Upper lobe of right lung (tissue), 1 donor: ENCODE measurements around the gene UNC5A. TPM values are rescaled to one million over a fixed set of nuclear protein-coding genes. Genes with fewer than 3 reads are reported as not detected.

Experiments used
- ATAC-seq: fragments of 200-7000 bp; cut with Tn5 transposase; one replicate; pipeline ENCODE4 v1.9.1; 2020; ENCODE audit warnings: mild to moderate bottlenecking, moderate library complexity
- DNase-seq: peaks from one replicate; pipeline ENCODE4 v3.0.0-alpha.2; 2020
- H3K27ac ChIP-seq: fragments of 200-600 bp; one replicate; pipeline ENCODE4 v1.8.0; 2022
- H3K27me3 ChIP-seq: fragments of 200-600 bp; one replicate; pipeline ENCODE4 v1.8.0; 2022; ENCODE audit warnings: mild to moderate bottlenecking
- H3K36me3 ChIP-seq: fragments of 200-600 bp; one replicate; pipeline ENCODE4 v1.8.0; 2022
- H3K4me1 ChIP-seq: fragments of 200-600 bp; one replicate; pipeline ENCODE4 v1.8.0; 2022
- H3K4me3 ChIP-seq: fragments of 200-600 bp; one replicate; pipeline ENCODE4 v1.8.0; 2022; ENCODE audit warnings: mild to moderate bottlenecking
- H3K9me3 ChIP-seq: fragments of 200-600 bp; one replicate; pipeline ENCODE4 v1.8.0; 2022
- intact Hi-C: fragments of 100-400 bp; cut with DNase I; formaldehyde crosslinking; loops from one replicate; pipeline ENCODE4 v1.11.0; 2022
- total RNA-seq: library from RNA; stranded (reverse); fragmentation: NEBNext Ultra II Directional; extraction: Animal tissue kit (Norgen Biotek cat#: 25700); gene quantifications from one replicate; pipeline ENCODE4 v1.2.1, GENCODE V29; 2021
- TF ChIP-seq, protein P1 (sequence below): fragments of 200-600 bp; IDR thresholded peaks from one replicate; pipeline ENCODE4 v1.8.0; 2022; ENCODE audit warnings: antibody characterized with exemption
- donor health status: DM: no; HTN: yes; CAD: no; lungs with severe emphysema.

Gene UNC5A
- total RNA-seq, 1 donor from 2014 or later, result 0.46 TPM

DNA sequence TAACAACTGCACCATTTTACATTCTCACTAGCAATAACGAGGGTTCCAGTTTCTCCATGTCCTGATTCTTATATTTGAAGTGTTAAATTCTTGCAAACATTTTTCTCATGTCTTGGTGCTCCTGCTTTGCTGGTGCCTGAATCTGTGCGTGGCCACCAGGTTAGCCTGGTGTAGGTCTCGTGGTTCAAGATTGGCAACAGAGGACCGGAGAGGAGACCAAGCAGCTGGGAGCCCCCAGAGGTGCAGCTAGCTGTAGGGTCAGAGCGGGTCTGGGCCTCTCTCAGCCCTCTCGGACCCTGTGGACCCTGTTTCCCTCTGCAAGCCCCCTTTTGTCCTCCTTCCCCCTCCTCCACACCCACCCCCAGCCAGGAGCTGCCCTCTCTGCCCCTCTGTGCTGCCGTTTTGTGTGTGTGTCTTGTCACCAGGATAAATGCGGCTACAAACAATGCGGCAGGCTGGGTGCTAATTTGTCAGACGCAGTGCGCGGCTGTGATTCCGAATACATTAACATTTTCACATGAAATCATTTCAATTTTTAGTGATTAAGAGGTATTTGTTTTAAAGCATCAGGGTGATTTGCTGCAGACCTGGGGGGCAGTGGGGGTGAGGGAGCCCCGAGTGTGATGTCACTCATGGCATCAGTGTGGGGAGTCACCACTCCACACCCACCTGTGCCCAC lies 17.5 kb downstream of the UNC5A start:
- H3K4me3 ChIP-seq, result no peak overlapping the region
- no peak for ATAC-seq
- H3K4me1 ChIP-seq, result no peaks in the 10 kb centered on the region
- TF ChIP-seq, protein P1, sequence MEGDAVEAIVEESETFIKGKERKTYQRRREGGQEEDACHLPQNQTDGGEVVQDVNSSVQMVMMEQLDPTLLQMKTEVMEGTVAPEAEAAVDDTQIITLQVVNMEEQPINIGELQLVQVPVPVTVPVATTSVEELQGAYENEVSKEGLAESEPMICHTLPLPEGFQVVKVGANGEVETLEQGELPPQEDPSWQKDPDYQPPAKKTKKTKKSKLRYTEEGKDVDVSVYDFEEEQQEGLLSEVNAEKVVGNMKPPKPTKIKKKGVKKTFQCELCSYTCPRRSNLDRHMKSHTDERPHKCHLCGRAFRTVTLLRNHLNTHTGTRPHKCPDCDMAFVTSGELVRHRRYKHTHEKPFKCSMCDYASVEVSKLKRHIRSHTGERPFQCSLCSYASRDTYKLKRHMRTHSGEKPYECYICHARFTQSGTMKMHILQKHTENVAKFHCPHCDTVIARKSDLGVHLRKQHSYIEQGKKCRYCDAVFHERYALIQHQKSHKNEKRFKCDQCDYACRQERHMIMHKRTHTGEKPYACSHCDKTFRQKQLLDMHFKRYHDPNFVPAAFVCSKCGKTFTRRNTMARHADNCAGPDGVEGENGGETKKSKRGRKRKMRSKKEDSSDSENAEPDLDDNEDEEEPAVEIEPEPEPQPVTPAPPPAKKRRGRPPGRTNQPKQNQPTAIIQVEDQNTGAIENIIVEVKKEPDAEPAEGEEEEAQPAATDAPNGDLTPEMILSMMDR, result no peak
- H3K27ac ChIP-seq, result no peak overlapping the region
- no peak for DNase-seq
- H3K9me3 ChIP-seq, result no peaks in the 10 kb centered on the region
- H3K36me3 ChIP-seq, result no peaks in the 10 kb centered on the region
- peaks cover 1% of the 10 kb centered on the region for H3K27me3 ChIP-seq
- intact Hi-C loops, result no loop called here

DNA sequence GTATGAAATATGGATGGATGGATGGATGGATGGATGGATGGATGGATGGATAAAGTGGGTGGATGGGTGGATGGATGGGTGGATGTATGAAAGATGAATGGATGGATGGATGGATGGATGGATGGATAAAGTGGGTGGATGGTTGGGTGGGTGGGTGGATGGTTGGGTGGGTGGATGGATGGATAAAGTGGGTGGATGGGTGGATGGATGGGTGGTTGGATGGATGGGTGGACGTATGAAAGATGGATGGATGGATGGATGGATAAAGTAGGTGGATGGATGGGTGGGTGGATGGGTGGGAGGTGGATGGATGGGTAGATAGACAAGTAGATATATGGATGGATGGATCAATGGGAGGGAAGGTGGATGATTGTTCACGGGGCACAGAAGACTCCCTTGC lies 19.0 kb downstream of the UNC5A start:
- no peaks in the 10 kb centered on the region for H3K36me3 ChIP-seq
- DNase-seq, result no peak
- TF ChIP-seq, protein P1, result no peak
- H3K9me3 ChIP-seq, result no peaks in the 10 kb centered on the region
- H3K27ac ChIP-seq, result no peak overlapping the region
- H3K27me3 ChIP-seq, result peaks cover 12% of the 10 kb centered on the region
- no peaks in the 10 kb centered on the region for H3K4me1 ChIP-seq
- intact Hi-C loops, result no loop called here
- ATAC-seq, result no peak
- H3K4me3 ChIP-seq, result no peak overlapping the region

DNA sequence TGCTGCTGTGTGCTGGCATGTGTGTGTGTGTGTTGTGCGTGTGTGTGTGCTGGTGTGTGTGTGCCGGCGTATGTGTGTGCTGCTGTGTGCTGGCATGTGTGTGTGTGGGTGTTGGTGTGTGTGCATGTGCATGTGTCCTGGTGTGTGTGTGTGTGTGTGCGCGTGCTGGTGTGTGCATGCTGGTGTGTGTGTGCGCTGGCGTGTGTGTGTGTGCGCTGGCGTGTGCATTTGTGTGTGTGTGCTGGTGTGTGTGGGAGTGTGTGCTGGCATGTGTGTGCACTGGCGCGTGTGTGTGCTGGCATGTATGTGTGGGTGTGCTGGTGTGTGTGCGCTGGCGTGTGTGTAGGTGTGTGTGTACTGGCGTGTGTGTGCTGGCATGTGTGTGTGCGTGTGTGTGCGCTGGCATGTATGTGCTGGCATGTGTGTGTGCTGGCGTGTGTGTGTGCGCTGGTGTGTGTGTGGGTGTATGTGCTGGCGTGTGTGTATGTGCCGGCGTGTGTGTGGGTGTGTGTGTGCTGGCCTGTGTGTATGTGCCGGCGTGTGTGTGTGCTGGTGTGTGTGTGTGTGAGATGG lies 20.1 kb downstream of the UNC5A start:
- ATAC-seq (peak; percentile 22), DNase-seq (no peak)
- H3K36me3 ChIP-seq, result no peaks in the 10 kb centered on the region
- no peak overlapping the region for H3K4me3 ChIP-seq
- no peaks in the 10 kb centered on the region for H3K9me3 ChIP-seq
- H3K27ac ChIP-seq, result no peak overlapping the region
- intact Hi-C loops, result no loop called here
- no peaks in the 10 kb centered on the region for H3K4me1 ChIP-seq
- H3K27me3 ChIP-seq, result peaks cover 19% of the 10 kb centered on the region
- TF ChIP-seq, protein P1, result no peak

GRCh38 chr5:176830995-176831423 lies 20.6 kb downstream of the UNC5A start:
- TF ChIP-seq, protein P1, result no peak
- H3K4me3 ChIP-seq, result no peak overlapping the region
- no peak overlapping the region for H3K27ac ChIP-seq
- H3K4me1 ChIP-seq, result no peaks in the 10 kb centered on the region
- no peaks in the 10 kb centered on the region for H3K9me3 ChIP-seq
- intact Hi-C loops, result no loop called here
- H3K36me3 ChIP-seq, result no peaks in the 10 kb centered on the region
- peaks cover 19% of the 10 kb centered on the region for H3K27me3 ChIP-seq
- no peak for DNase-seq
- ATAC-seq, result no peak

- H3K4me1 ChIP-seq, result no peaks in the 10 kb centered on the region
- H3K4me3 ChIP-seq, result no peak overlapping the region
These were observed 21.1 kb downstream of the UNC5A start for GRCh38 chr5:176831425-176831824.

More at GRCh38 chr5:176831425-176831824, 21.1 kb downstream of the UNC5A start:
- H3K27me3 ChIP-seq, result peaks cover 19% of the 10 kb centered on the region
- ATAC-seq (no peak), DNase-seq (no peak)
- intact Hi-C loops, result no loop called here
- no peaks in the 10 kb centered on the region for H3K36me3 ChIP-seq
- TF ChIP-seq, protein P1, result no peak
- H3K9me3 ChIP-seq, result no peaks in the 10 kb centered on the region
- H3K27ac ChIP-seq, result no peak overlapping the region
